Ishikawa (cell line): ENCODE measurements around the gene AQR.

Experiments used
- CEBPB ChIP-seq: IDR thresholded peaks from 2 replicates; pipeline ENCODE4 v1.6.1; 2012
- EGR1 ChIP-seq: IDR thresholded peaks from 2 replicates; pipeline ENCODE4 v1.6.1; 2012
- MAX ChIP-seq: IDR thresholded peaks from 2 replicates; pipeline ENCODE4 v1.6.1; 2012
- REST ChIP-seq: IDR thresholded peaks from 2 replicates; pipeline ENCODE4 v1.6.1; 2012; ENCODE audit warnings: low read depth, mild to moderate bottlenecking
- TAF1 ChIP-seq: IDR thresholded peaks from 2 replicates; pipeline ENCODE4 v1.6.1; 2012; ENCODE audit warnings: low read depth, mild to moderate bottlenecking
- ZBTB7A ChIP-seq: IDR thresholded peaks from 2 replicates; pipeline ENCODE4 v1.6.1; 2012; ENCODE audit warnings: low read depth
- TF ChIP-seq, protein P1 (sequence below): IDR thresholded peaks from 2 replicates; pipeline ENCODE4 v1.6.1; 2012

DNA sequence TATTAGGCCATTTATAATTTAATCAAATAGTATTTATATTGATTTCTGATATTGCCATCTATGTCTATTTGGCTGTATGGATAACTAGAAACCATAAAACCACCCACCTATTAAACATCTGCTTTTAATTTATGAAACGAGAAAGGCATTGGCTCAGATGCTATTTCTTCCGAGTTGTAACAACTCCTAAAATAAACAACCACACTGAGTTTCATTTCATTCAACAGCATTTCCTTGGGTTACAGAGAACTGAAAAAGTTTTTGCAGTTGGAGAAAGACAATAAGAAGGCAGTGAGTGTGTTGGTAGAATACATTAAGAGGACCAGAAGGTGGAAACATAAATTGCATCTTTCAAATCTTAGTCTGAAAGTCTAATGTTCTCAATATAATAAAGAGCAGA lies 79.1 kb downstream of the AQR start:
- TF ChIP-seq ZBTB7A (no peak), MAX (no peak), REST (no peak), EGR1 (no peak), CEBPB (no peak), TAF1 (no peak)
- TF ChIP-seq, protein P1, sequence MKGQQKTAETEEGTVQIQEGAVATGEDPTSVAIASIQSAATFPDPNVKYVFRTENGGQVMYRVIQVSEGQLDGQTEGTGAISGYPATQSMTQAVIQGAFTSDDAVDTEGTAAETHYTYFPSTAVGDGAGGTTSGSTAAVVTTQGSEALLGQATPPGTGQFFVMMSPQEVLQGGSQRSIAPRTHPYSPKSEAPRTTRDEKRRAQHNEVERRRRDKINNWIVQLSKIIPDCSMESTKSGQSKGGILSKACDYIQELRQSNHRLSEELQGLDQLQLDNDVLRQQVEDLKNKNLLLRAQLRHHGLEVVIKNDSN = no peak
